Measurements from ENCODE around the gene TBC1D13. TPM values are rescaled to one million over a fixed set of nuclear protein-coding genes. Genes with fewer than 3 reads are reported as not detected.

TBC1D13 gene
- total and polyA plus RNA-seq, 9 of the 15 experiments (the other 6 are each of a cell fraction or from before 2014, with no cell fraction given): 2.3 to 28.7 (median 11.4) TPM

GRCh38 chr9:128818839-128819715 is 32.0 kb downstream of the TBC1D13 start (continued):
- TF ChIP-seq CHD7 (IDR thresholded peaks at IDR 0.05; ENCODE audit: low read depth, low read length): no peak
- TF ChIP-seq ZNF274 (IDR thresholded peaks at IDR 0.05; ENCODE audit: borderline replicate concordance, low read depth, low read length): no peak
- no peak for TF ChIP-seq VEZF1 (CRISPR knock-in tag; IDR thresholded peaks at IDR 0.05)
- no peak for TF ChIP-seq POLR3G (IDR thresholded peaks at IDR 0.05; ENCODE audit: extremely low read depth, insufficient read length, insufficient replicate concordance)
- no peak for TF ChIP-seq HDAC8 (tag; IDR thresholded peaks at IDR 0.05)
